Smooth muscle cell (in vitro differentiated cells): ENCODE measurements around the gene RANBP2. TPM values are rescaled to one million over a fixed set of nuclear protein-coding genes. Genes with fewer than 3 reads are reported as not detected.
"Not testable (repeated sequence)": the region's sequence is repeated elsewhere in the genome, so short reads cannot be mapped to it uniquely, and the experiment has no call there.

Experiments
- DNase-seq: peaks from one replicate; lab custom pipeline; 2025; ENCODE audit not compliant: unreplicated experiment; lab: John Stamatoyannopoulos, UW
- H2AFZ ChIP-seq: fragments of 200-600 bp; sonication (generic); 2 replicates; pipeline ENCODE4 v1.6.0; 2016; ENCODE audit warnings: antibody characterized with exemption, low read depth, mild to moderate bottlenecking
- H3F3A ChIP-seq: fragments of 200-600 bp; sonication (generic); 2 replicates; pipeline ENCODE4 v1.6.0; 2017; ENCODE audit warnings: antibody characterized with exemption, low read depth
- H3K27ac ChIP-seq: fragments of 200-600 bp; sonication (generic); 2 replicates; pipeline ENCODE4 v1.5.1; 2016; ENCODE audit warnings: low read depth, mild to moderate bottlenecking
- H3K27me3 ChIP-seq: fragments of 200-600 bp; sonication (generic); 2 replicates; pipeline ENCODE4 v1.6.1; 2016; ENCODE audit warnings: low read depth, mild to moderate bottlenecking
- H3K36me3 ChIP-seq: fragments of 200-600 bp; sonication (generic); 2 replicates; pipeline ENCODE4 v1.5.1; 2016; ENCODE audit warnings: low read depth
- H3K4me1 ChIP-seq: fragments of 200-600 bp; sonication (generic); 2 replicates; pipeline ENCODE4 v1.5.1; 2016; ENCODE audit warnings: low read depth
- H3K4me2 ChIP-seq: fragments of 200-600 bp; sonication (generic); 2 replicates; pipeline ENCODE4 v1.6.0; 2016; ENCODE audit warnings: mild to moderate bottlenecking
- H3K4me3 ChIP-seq: fragments of 200-600 bp; sonication (generic); 2 replicates; pipeline ENCODE4 v1.5.1; 2016; ENCODE audit warnings: mild to moderate bottlenecking
- H3K79me2 ChIP-seq: fragments of 200-600 bp; sonication (generic); 2 replicates; pipeline ENCODE4 v1.6.0; 2016; ENCODE audit warnings: low read depth, mild to moderate bottlenecking
- H3K9ac ChIP-seq: fragments of 200-600 bp; sonication (generic); 2 replicates; pipeline ENCODE4 v1.6.0; 2016; ENCODE audit warnings: low read depth
- H3K9me3 ChIP-seq: fragments of 200-600 bp; sonication (generic); replicated peaks from 2 replicates; pipeline ENCODE4 v1.5.1; 2016; ENCODE audit warnings: low read depth
- H4K20me1 ChIP-seq: fragments of 200-600 bp; sonication (generic); 2 replicates; pipeline ENCODE4 v1.6.0; 2016; ENCODE audit warnings: low read depth
- CTCF ChIP-seq: fragments of 200-600 bp; sonication (generic); IDR thresholded peaks from 2 replicates; pipeline ENCODE4 v1.5.1; 2017; ENCODE audit warnings: borderline replicate concordance, mild to moderate bottlenecking, antibody characterized with exemption; ENCODE audit not compliant: insufficient read depth, poor library complexity, severe bottlenecking
- WGBS: methylation state at CpG from one replicate; pipeline ENCODE4 v1.1.7; 2016; ENCODE audit warnings: low lambda C conversion rate; 5-methylcytosine and 5-hydroxymethylcytosine counted together
- polyA plus RNA-seq: library from polyadenylated mRNA; unstranded; fragments of >200 nt; fragmentation: Nextera tagmentation; extraction: Ambion mirVana; gene quantifications from 2 replicates; pipeline ENCODE4 v1.2.1, GENCODE V29; 2016
- total RNA-seq: library from RNA; depleted of rRNA; stranded (reverse); fragments of >200 nt; gene quantifications from 2 replicates; pipeline ENCODE4 v1.2.3, GENCODE V29; 2014

Gene RANBP2
- total and polyA plus RNA-seq, 2 experiments from 2014 or later, result 7.8 to 56.9 TPM

GRCh38 chr2:108688818-108689756, 30.2 kb upstream of the RANBP2 start:
- not testable (repeated sequence) for H3K36me3 ChIP-seq, DNase-seq, H3K4me1 ChIP-seq, H3K4me2 ChIP-seq, H3K27me3 ChIP-seq, H3K4me3 ChIP-seq, H2AFZ ChIP-seq, H3K9me3 ChIP-seq, H4K20me1 ChIP-seq, H3K79me2 ChIP-seq, H3F3A ChIP-seq, H3K9ac ChIP-seq, H3K27ac ChIP-seq
- WGBS, result 97% methylated on average over 5 of the region's 15 CpGs

GRCh38 chr2:108690001-108690400, 29.3 kb upstream of the RANBP2 start:
- not testable (repeated sequence) for H3K27me3 ChIP-seq, H3F3A ChIP-seq, DNase-seq, H3K4me2 ChIP-seq, H3K36me3 ChIP-seq, H3K79me2 ChIP-seq, H4K20me1 ChIP-seq, H3K9ac ChIP-seq, H3K4me3 ChIP-seq, H3K9me3 ChIP-seq, H3K27ac ChIP-seq, H2AFZ ChIP-seq, H3K4me1 ChIP-seq
- WGBS, result no CpG with 5 or more reads among the region's 1 CpG

GRCh38 chr2:108691447-108691846, 27.8 kb upstream of the RANBP2 start:
- no peak overlapping the region for H3K9ac ChIP-seq
- H2AFZ ChIP-seq, result no peak overlapping the region
- no peak for TF ChIP-seq CTCF
- H3K79me2 ChIP-seq, result no peaks in the 10 kb centered on the region
- H3K36me3 ChIP-seq, result no peaks in the 10 kb centered on the region
- WGBS, result 100% methylated on average over 7 of the region's 7 CpGs
- no peaks in the 10 kb centered on the region for H3K9me3 ChIP-seq
- no peak overlapping the region for H3K4me2 ChIP-seq
- no peak overlapping the region for H3K27ac ChIP-seq
- H3K27me3 ChIP-seq, result no peaks in the 10 kb centered on the region
- no peak for DNase-seq
- no peak overlapping the region for H3K4me3 ChIP-seq
- H3K4me1 ChIP-seq, result no peaks in the 10 kb centered on the region
- H3F3A ChIP-seq, result no peaks in the 10 kb centered on the region
- no peaks in the 10 kb centered on the region for H4K20me1 ChIP-seq

- Histone ChIP-seq H3K4me2 (no peak overlapping the region), H3K4me3 (no peak overlapping the region), H3K36me3 (no peaks in the 10 kb centered on the region), H3K9ac (no peak overlapping the region), H3K4me1 (no peaks in the 10 kb centered on the region), H4K20me1 (no peaks in the 10 kb centered on the region), H3K27ac (no peak overlapping the region), H3K79me2 (no peaks in the 10 kb centered on the region), H2AFZ (no peak overlapping the region), H3K9me3 (no peaks in the 10 kb centered on the region), H3F3A (no peaks in the 10 kb centered on the region), H3K27me3 (no peaks in the 10 kb centered on the region)
- WGBS, result 31% methylated on average over 3 of the region's 3 CpGs
- no peak for TF ChIP-seq CTCF
- DNase-seq, result no peak
Observed at GRCh38 chr2:108701208-108701607, 18.1 kb upstream of the RANBP2 start.
